ENCODE results near the gene ERO1B.
"Not testable (repeated sequence)": the region's sequence is repeated elsewhere in the genome, so short reads cannot be mapped to it uniquely, and the experiment has no call there.

The ERO1B gene

GRCh38 chr1:236281654-236282424, at the start of gene ERO1B:
Gene ERO1B, minus strand, starts transcription at chr1:236281958. Its CDS starts 175 bp downstream, at chr1:236281783.
- peak; percentile 36 for FAIRE-seq
- DNase-seq (ENCODE audit: insufficient read length, low spot score), result peak; percentile 94

- DNase-seq (ENCODE audit: insufficient read length, low spot score); FAIRE-seq: not testable (repeated sequence)
Measured at GRCh38 chr1:236331412-236331811, 49.7 kb upstream of the ERO1B start.

- FAIRE-seq (no peak), DNase-seq (ENCODE audit: insufficient read length, low spot score) (no peak)
Measured at GRCh38 chr1:236326432-236326831, 44.7 kb upstream of the ERO1B start.

- DNase-seq (ENCODE audit: insufficient read length, low spot score) (no peak), FAIRE-seq (no peak)
Measured at GRCh38 chr1:236325567-236325966, 43.8 kb upstream of the ERO1B start.

- no peak for DNase-seq (ENCODE audit: insufficient read length, low spot score)
- FAIRE-seq, result no peak
Measured at GRCh38 chr1:236323819-236324411, 42.2 kb upstream of the ERO1B start.

GRCh38 chr1:236322566-236323409, 41.0 kb upstream of the ERO1B start:
- FAIRE-seq (no peak), DNase-seq (ENCODE audit: insufficient read length, low spot score) (no peak)

- DNase-seq (ENCODE audit: insufficient read length, low spot score), result no peak
- FAIRE-seq, result no peak
Measured at GRCh38 chr1:236321101-236321500, 39.3 kb upstream of the ERO1B start.

GRCh38 chr1:236320671-236321070, 38.9 kb upstream of the ERO1B start:
- DNase-seq (ENCODE audit: insufficient read length, low spot score), result no peak
- FAIRE-seq, result no peak

- FAIRE-seq (no peak), DNase-seq (ENCODE audit: insufficient read length, low spot score) (no peak)
Measured at GRCh38 chr1:236320214-236320613, 38.5 kb upstream of the ERO1B start.

GRCh38 chr1:236316437-236316836, 34.7 kb upstream of the ERO1B start:
- FAIRE-seq (no peak), DNase-seq (ENCODE audit: insufficient read length, low spot score) (no peak)

GRCh38 chr1:236315518-236315917, 33.8 kb upstream of the ERO1B start:
- FAIRE-seq (no peak), DNase-seq (ENCODE audit: insufficient read length, low spot score) (no peak)

- DNase-seq (ENCODE audit: insufficient read length, low spot score), result no peak
- FAIRE-seq, result no peak
Measured at GRCh38 chr1:236315092-236315491, 33.3 kb upstream of the ERO1B start.

GRCh38 chr1:236314050-236314449, 32.3 kb upstream of the ERO1B start:
- not testable (repeated sequence) for FAIRE-seq

GRCh38 chr1:236313427-236313826, 31.7 kb upstream of the ERO1B start:
- no peak for FAIRE-seq
- DNase-seq (ENCODE audit: insufficient read length, low spot score), result no peak

More at GRCh38 chr1:236314050-236314449, 32.3 kb upstream of the ERO1B start:
- DNase-seq (ENCODE audit: insufficient read length, low spot score), result not testable (repeated sequence)

- FAIRE-seq (no peak), DNase-seq (ENCODE audit: insufficient read length, low spot score) (no peak)
Measured at GRCh38 chr1:236311040-236311439, 29.3 kb upstream of the ERO1B start.

- no peak for DNase-seq (ENCODE audit: insufficient read length, low spot score)
- no peak for FAIRE-seq
Measured at GRCh38 chr1:236308827-236309226, 27.1 kb upstream of the ERO1B start.

GRCh38 chr1:236307435-236307834, 25.7 kb upstream of the ERO1B start:
- DNase-seq (ENCODE audit: insufficient read length, low spot score), result no peak
- no peak for FAIRE-seq

- no peak for FAIRE-seq
- DNase-seq (ENCODE audit: insufficient read length, low spot score), result no peak
Measured at GRCh38 chr1:236304682-236305081, 22.9 kb upstream of the ERO1B start.

GRCh38 chr1:236303675-236304074, 21.9 kb upstream of the ERO1B start:
- FAIRE-seq (no peak), DNase-seq (ENCODE audit: insufficient read length, low spot score) (no peak)

- DNase-seq (ENCODE audit: insufficient read length, low spot score) (no peak), FAIRE-seq (no peak)
Measured at GRCh38 chr1:236302941-236303340, 21.2 kb upstream of the ERO1B start.

GRCh38 chr1:236301958-236302335, 20.2 kb upstream of the ERO1B start:
- DNase-seq (ENCODE audit: insufficient read length, low spot score), result no peak

More at GRCh38 chr1:236301958-236302335, 20.2 kb upstream of the ERO1B start:
- FAIRE-seq, result no peak
